ENCODE measurements around the gene TAS1R1. TPM values are rescaled to one million over a fixed set of nuclear protein-coding genes. Genes with fewer than 3 reads are reported as not detected.

The TAS1R1 gene
- total RNA-seq, 1 donor from 2014 or later, result not detected

DNA sequence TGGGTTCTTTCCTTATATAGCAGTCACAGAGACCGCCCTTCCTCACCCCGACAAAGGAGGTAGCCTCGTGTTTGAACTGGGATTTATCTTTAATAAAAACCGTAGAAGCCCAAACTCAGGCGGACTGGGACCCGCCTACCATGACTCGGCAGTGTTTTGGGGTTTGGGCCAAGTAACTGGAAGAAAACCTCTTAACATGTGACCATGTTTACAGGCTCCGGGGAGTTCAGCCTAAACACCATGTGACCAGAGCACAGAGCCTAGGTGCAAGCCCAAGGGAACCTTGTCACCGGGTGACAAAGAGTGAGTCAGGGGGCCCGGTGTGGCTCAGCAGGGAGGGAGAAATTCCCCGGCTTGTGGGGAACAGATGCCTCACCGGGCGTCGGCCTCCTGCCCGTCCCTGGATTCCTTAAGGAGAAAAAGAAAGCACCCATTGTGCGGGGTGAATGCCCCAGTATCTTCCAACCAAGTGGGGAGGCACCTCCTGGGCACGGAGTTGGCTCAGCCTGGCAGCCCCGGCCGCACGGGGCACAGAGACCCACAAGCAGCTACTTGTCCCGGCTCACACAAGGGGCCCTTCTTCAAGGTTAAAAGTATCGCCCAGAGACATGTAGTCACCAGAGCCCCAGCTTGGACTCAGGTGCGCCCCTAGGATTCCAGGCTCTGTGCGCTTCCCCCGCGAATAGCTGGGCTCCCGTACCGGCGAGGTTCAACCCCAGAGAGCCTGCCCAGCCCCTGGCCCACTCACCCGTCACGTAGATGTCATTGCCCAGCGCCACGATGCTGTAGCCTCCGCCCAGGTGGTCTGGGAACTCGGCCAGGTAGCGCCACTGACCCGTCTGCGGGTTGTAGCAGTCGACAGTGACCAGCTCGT is 46.2 kb downstream of the TAS1R1 start:
- peak overlapping the region; percentile 1 for H3K27ac Mint-ChIP-seq (ENCODE audit: unreplicated experiment)
- TF ChIP-seq, protein P1, sequence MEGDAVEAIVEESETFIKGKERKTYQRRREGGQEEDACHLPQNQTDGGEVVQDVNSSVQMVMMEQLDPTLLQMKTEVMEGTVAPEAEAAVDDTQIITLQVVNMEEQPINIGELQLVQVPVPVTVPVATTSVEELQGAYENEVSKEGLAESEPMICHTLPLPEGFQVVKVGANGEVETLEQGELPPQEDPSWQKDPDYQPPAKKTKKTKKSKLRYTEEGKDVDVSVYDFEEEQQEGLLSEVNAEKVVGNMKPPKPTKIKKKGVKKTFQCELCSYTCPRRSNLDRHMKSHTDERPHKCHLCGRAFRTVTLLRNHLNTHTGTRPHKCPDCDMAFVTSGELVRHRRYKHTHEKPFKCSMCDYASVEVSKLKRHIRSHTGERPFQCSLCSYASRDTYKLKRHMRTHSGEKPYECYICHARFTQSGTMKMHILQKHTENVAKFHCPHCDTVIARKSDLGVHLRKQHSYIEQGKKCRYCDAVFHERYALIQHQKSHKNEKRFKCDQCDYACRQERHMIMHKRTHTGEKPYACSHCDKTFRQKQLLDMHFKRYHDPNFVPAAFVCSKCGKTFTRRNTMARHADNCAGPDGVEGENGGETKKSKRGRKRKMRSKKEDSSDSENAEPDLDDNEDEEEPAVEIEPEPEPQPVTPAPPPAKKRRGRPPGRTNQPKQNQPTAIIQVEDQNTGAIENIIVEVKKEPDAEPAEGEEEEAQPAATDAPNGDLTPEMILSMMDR (conservative IDR thresholded peaks at IDR 0.05), result no peak
- H3K4me1 Mint-ChIP-seq, result peaks cover 35% of the 10 kb centered on the region
- DNase-seq (ENCODE audit: low read depth, low spot score), result no peak
- no peaks in the 10 kb centered on the region for H3K9me3 Mint-ChIP-seq
- H3K27me3 Mint-ChIP-seq (ENCODE audit: low read depth), result peaks cover 3% of the 10 kb centered on the region
- H3K4me3 Mint-ChIP-seq, result peak overlapping the region; percentile 91
- H3K36me3 Mint-ChIP-seq (ENCODE audit: low read depth), result no peaks in the 10 kb centered on the region

DNA sequence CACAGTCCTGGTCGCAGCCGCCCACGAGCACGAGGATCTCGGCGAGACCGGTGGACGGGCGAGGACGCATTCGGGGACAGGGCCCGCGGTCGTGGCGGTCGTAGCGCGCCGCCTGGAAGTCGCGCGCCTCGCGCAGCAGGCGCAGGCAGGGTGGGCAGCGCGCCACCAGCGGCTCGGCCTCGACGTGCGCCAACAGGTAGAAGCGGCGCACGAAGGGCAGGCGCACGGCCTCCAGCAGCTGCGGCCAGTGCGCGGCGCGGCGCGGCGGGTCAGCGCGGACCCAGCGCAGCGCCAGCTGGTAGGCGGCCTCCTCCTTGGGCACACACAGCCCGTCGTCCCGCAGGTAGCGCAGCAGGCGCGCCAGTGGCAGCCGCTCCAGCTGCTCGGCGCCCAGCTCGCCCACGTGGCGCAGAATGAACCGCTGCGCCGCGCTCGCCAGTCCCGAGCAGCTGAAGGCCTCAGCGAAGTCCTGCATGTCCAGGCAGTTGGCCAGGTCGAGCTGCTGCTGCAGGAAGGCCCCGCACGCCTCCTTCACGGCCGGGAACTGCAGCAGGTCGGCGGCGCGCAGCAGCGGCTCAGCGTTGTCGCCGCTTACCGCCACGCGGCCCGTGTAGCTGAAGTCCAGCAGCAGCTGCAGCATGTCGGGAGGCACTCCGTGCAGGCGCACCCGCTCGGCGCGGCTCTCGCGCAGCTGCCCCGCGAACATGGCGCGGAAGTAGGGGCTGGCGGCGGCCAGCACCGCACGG is 47.0 kb downstream of the TAS1R1 start:
- no peaks in the 10 kb centered on the region for H3K36me3 Mint-ChIP-seq (ENCODE audit: low read depth)
- DNase-seq (ENCODE audit: low read depth, low spot score), result no peak
- peak overlapping the region; percentile 91 for H3K4me3 Mint-ChIP-seq
- H3K9me3 Mint-ChIP-seq, result no peaks in the 10 kb centered on the region
- peaks cover 35% of the 10 kb centered on the region for H3K4me1 Mint-ChIP-seq
- H3K27ac Mint-ChIP-seq (ENCODE audit: unreplicated experiment), result no peak overlapping the region
- TF ChIP-seq, protein P1 (conservative IDR thresholded peaks at IDR 0.05), result no peak
- H3K27me3 Mint-ChIP-seq (ENCODE audit: low read depth), result peaks cover 3% of the 10 kb centered on the region

DNA sequence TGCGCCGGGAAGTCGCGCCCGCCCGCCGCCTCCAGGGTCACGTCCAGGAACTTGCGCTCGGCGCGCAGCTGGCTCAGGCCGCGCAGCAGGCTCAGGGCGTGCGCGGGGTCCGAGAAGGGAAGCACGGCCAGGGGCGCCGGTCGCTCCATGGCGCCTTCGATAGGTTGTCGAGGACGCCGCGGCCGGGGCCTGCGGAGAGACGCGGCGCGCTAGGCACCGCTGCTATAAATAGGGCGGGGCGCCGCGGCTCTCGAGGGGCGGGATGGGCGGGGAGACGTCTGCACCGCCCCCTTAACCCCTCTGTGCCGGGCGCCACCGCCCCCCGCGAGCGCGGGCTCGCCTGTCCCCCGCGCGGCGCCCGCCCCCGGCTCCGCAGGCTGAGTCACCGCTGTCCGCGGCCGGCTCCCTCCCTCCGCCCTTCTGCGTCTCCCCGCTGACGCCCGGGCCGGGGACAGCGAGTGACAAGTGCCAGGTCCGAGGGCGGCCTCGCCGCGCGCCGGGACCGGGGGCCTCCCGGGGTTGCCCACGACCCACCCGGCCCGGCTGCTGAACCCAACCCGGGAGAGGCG is 47.6 kb downstream of the TAS1R1 start, which contains the start of gene KLHL21:
Gene KLHL21, minus strand, starts transcription at position 201 of the 569 bp plus-strand sequence. Its CDS starts 52 bp downstream, at position 149.
- Mint-ChIP-seq H3K36me3 (ENCODE audit: low read depth) (no peaks in the 10 kb centered on the region), H3K4me1 (peaks cover 35% of the 10 kb centered on the region), H3K27me3 (ENCODE audit: low read depth) (peaks cover 3% of the 10 kb centered on the region), H3K27ac (ENCODE audit: unreplicated experiment) (peak within 1 kb of the TSS; percentile 98), H3K4me3 (peak within 1 kb of the TSS; percentile 91), H3K9me3 (no peaks in the 10 kb centered on the region)
- DNase-seq (ENCODE audit: low read depth, low spot score), result peak; percentile 73
- TF ChIP-seq, protein P1 (conservative IDR thresholded peaks at IDR 0.05), result no peak

DNA sequence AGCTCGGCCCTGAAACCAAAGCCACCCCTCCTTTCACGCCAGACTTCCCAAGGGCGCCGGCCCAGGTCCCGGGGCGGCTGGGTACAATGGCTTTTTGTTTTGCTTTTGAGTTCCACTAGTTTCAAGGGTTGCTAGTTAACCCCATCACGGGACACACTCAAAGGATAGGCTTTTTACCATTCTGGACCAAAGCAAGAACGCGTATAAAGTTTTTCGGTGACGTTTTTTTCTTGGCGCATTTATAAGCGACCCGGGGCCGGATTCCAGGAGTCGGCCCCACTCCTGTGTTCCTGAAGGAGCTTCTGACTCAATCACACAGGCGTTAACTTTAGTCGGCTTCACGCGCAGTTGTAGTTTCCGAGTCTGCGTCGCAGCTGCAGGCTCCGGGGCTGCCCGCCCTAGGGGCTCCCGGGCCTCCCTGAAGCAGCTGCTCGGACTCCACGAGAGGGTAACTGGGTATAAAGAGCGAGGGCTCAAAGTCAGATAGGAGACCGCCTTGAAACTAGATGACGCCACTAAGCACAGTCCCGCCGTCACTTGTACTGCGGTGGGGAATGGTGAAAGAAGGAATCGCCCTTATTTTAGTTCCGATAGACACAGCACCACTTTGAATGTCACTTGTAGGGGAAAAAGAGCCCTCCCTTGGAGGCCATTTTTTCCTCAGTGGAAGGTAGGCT is 48.3 kb downstream of the TAS1R1 start:
- H3K4me3 Mint-ChIP-seq, result peak overlapping the region; percentile 89
- no peaks in the 10 kb centered on the region for H3K36me3 Mint-ChIP-seq (ENCODE audit: low read depth)
- TF ChIP-seq, protein P1 (conservative IDR thresholded peaks at IDR 0.05), result no peak
- peak; percentile 56 for DNase-seq (ENCODE audit: low read depth, low spot score)
- peak overlapping the region; percentile 98 for H3K27ac Mint-ChIP-seq (ENCODE audit: unreplicated experiment)
- no peaks in the 10 kb centered on the region for H3K9me3 Mint-ChIP-seq
- peaks cover 35% of the 10 kb centered on the region for H3K4me1 Mint-ChIP-seq
- peaks cover 3% of the 10 kb centered on the region for H3K27me3 Mint-ChIP-seq (ENCODE audit: low read depth)
